Neutrophil (primary cell): ENCODE results near the gene ADM5.
A peak's percentile ranks its signal among the peaks of the same experiment; 100 is the strongest.

Experiments used
- H3K27ac ChIP-seq: fragments of 200-600 bp; sonication (generic); 2 replicates; pipeline ENCODE4 v1.5.1; 2016; ENCODE audit warnings: mild to moderate bottlenecking, moderate library complexity
- H3K27me3 ChIP-seq: fragments of 200-600 bp; sonication (generic); 2 replicates; pipeline ENCODE4 v1.6.0; 2016; ENCODE audit warnings: mild to moderate bottlenecking
- H3K36me3 ChIP-seq: fragments of 200-600 bp; sonication (generic); 2 replicates; pipeline ENCODE4 v1.5.1; 2017
- H3K4me1 ChIP-seq, 2 experiments: fragments of 200-600 bp in 1 of 2; sonication (generic) in 1 of 2; 1 replicate in 1 of 2; 2 replicates in 1 of 2; pipeline versions ENCODE4 v1.5.1 to v1.6.1; 2013 to 2016; ENCODE audit warnings: low read depth in 1 of 2, low read length in 1 of 2, mild to moderate bottlenecking in 1 of 2, moderate library complexity in 1 of 2; ENCODE audit not compliant: control insufficient read depth in 1 of 2, insufficient read depth in 1 of 2
- H3K4me3 ChIP-seq, 2 experiments: fragments of 200-600 bp in 1 of 2; sonication (generic) in 1 of 2; 1 replicate in 1 of 2; 2 replicates in 1 of 2; pipeline ENCODE4 v1.5.1; 2013 to 2016; ENCODE audit warnings: low read depth in 1 of 2, low read length in 1 of 2, mild to moderate bottlenecking in 1 of 2, moderate library complexity in 1 of 2
- H3K9me3 ChIP-seq: fragments of 200-600 bp; sonication (generic); 2 replicates; pipeline ENCODE4 v1.5.1; 2016
- TF ChIP-seq, protein P1 (sequence below): fragments of 200-600 bp; sonication (generic); IDR thresholded peaks from 2 replicates; pipeline ENCODE4 v1.5.1; 2016; ENCODE audit warnings: antibody characterized with exemption

Gene ADM5

DNA sequence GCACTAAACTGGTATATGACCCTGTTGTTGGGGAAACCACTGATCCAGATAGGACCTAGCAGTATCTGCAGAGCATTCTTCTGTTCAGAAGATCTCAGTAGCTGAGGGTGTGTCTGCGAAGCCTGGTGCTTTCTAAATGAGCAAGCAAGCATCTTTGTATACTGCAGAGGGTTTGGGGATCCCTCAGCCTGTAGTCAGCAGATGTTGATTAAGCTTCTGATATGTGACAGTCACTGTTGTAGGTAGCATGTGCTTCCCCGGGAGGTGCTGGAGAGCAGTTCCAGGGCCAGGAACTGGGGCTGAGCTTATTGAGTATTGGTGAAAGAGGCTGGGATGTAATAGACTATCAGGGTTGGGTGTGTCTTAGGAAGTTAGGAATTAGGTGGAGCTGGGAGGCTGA lies 45.9 kb upstream of the ADM5 start:
- H3K27me3 ChIP-seq = peaks cover 16% of the 10 kb centered on the region
- H3K36me3 ChIP-seq = peaks cover 36% of the 10 kb centered on the region
- TF ChIP-seq, protein P1, sequence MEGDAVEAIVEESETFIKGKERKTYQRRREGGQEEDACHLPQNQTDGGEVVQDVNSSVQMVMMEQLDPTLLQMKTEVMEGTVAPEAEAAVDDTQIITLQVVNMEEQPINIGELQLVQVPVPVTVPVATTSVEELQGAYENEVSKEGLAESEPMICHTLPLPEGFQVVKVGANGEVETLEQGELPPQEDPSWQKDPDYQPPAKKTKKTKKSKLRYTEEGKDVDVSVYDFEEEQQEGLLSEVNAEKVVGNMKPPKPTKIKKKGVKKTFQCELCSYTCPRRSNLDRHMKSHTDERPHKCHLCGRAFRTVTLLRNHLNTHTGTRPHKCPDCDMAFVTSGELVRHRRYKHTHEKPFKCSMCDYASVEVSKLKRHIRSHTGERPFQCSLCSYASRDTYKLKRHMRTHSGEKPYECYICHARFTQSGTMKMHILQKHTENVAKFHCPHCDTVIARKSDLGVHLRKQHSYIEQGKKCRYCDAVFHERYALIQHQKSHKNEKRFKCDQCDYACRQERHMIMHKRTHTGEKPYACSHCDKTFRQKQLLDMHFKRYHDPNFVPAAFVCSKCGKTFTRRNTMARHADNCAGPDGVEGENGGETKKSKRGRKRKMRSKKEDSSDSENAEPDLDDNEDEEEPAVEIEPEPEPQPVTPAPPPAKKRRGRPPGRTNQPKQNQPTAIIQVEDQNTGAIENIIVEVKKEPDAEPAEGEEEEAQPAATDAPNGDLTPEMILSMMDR = no peak
- peak overlapping the region in 1 of 2 experiments; percentile 93 for H3K4me3 ChIP-seq
- peaks cover 33 to 36% of the 10 kb centered on the region in 2 experiments for H3K4me1 ChIP-seq
- H3K27ac ChIP-seq = no peak overlapping the region
- no peaks in the 10 kb centered on the region for H3K9me3 ChIP-seq

- no peaks in the 10 kb centered on the region for H3K9me3 ChIP-seq
- H3K4me1 ChIP-seq = peaks cover 20 to 25% of the 10 kb centered on the region in 2 experiments
- no peak overlapping the region for H3K27ac ChIP-seq
- no peak overlapping the region for H3K4me3 ChIP-seq
- H3K36me3 ChIP-seq = peaks cover 56% of the 10 kb centered on the region
- TF ChIP-seq, protein P1 = no peak
- H3K27me3 ChIP-seq = no peaks in the 10 kb centered on the region
Observed at GRCh38 chr19:49645592-49645991, 43.8 kb upstream of the ADM5 start.

GRCh38 chr19:49645995-49646394 lies 43.4 kb upstream of the ADM5 start:
- TF ChIP-seq, protein P1 = no peak
- H3K4me1 ChIP-seq = peaks cover 16 to 21% of the 10 kb centered on the region in 2 experiments

GRCh38 chr19:49646586-49646985 lies 42.8 kb upstream of the ADM5 start:
- Histone ChIP-seq H3K27ac (no peak overlapping the region), H3K9me3 (no peaks in the 10 kb centered on the region), H3K36me3 (peaks cover 65% of the 10 kb centered on the region), H3K4me3 (no peak overlapping the region), H3K27me3 (no peaks in the 10 kb centered on the region), H3K4me1 (peaks cover 10 to 15% of the 10 kb centered on the region in 2 experiments)
- TF ChIP-seq, protein P1 = no peak

More at GRCh38 chr19:49645995-49646394, 43.4 kb upstream of the ADM5 start:
- Histone ChIP-seq H3K4me3 (no peak overlapping the region), H3K36me3 (peaks cover 60% of the 10 kb centered on the region), H3K27me3 (no peaks in the 10 kb centered on the region), H3K27ac (no peak overlapping the region), H3K9me3 (no peaks in the 10 kb centered on the region)

GRCh38 chr19:49651029-49651819 lies 38.2 kb upstream of the ADM5 start:
- TF ChIP-seq, protein P1 = no peak
- Histone ChIP-seq H3K36me3 (peaks cover 94% of the 10 kb centered on the region), H3K4me3 (no peak overlapping the region), H3K27me3 (no peaks in the 10 kb centered on the region), H3K4me1 (no peaks in the 10 kb centered on the region), H3K9me3 (no peaks in the 10 kb centered on the region), H3K27ac (no peak overlapping the region)
